ENCODE measurements around the gene VNN1.

The VNN1 gene

DNA sequence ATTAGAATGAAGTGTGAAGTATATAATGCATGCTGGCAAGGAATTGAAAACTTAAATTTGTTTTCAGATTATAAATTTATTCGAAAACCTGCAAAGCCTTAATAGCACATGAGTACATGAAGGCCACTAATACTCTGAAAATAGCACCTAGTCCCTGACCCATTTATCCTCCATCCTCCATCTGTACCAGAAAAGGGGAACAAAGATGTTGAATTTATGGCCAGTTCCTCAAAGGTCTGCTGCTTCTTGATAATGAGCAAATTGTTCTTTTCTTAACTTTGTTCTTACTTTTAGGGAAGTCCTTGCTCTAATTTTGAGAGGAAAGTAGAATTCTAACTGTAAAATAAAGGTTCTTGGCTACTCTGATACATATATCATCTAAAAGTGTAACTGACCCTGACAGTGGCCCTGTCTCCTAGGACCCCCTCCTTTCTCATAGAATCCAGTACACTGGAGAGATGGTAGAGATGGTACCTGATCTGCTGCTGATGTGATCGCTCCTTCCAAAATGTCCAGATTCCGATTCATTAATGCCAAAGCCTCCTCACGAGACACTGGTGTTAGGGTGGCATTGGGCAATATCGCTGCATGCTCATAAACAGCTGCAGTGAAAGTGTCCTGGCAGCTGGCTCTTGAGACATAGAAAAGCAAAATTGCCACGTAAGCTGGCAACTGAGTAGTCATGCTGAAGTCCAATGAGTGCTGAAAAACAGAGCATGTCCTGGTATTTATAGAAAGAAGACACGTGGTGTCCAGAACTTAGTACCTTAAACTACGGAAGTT, at the start of gene VNN1:
VNN1 (minus strand) TSS at position 704 of the 783 bp plus-strand sequence; CDS start at position 684, 20 bp downstream.
- no peaks in the 10 kb centered on the region for H3K9me3 ChIP-seq (ENCODE audit: insufficient read depth, low read length, severe bottlenecking)
- no peaks in the 10 kb centered on the region for H3K27me3 ChIP-seq (ENCODE audit: insufficient read depth, low read length, poor library complexity)
- no peak within 1 kb of the TSS for H3K9ac ChIP-seq (ENCODE audit: low read depth, low read length)
- no peaks in the 10 kb centered on the region for H3K79me2 ChIP-seq (ENCODE audit: insufficient read depth, low read length)
- H3K27ac ChIP-seq (ENCODE audit: low read length) = no peak within 1 kb of the TSS
- TF ChIP-seq CTCF (IDR thresholded peaks at IDR 0.05; ENCODE audit: borderline replicate concordance, extremely low read depth, low read length, poor library complexity, severe bottlenecking) (no peak), EZH2 (IDR thresholded peaks at IDR 0.05; ENCODE audit: borderline replicate concordance, low read depth, low read length, severe bottlenecking) (no peak)
- H3K36me3 ChIP-seq (ENCODE audit: insufficient read depth, low read length) = no peaks in the 10 kb centered on the region
- H3K4me1 ChIP-seq (ENCODE audit: insufficient read depth, low read length) = no peaks in the 10 kb centered on the region
- H3K4me3 ChIP-seq (ENCODE audit: low read depth in 1 of 2, low read length in 2 of 2) = no peak within 1 kb of the TSS
- H4K20me1 ChIP-seq (ENCODE audit: insufficient read depth, low read length) = no peaks in the 10 kb centered on the region
- no peak within 1 kb of the TSS for H3K4me2 ChIP-seq (ENCODE audit: insufficient read depth, low read length)
- H2AFZ ChIP-seq (ENCODE audit: low read depth, low read length) = no peak within 1 kb of the TSS
- ATAC-seq (ENCODE audit: insufficient read depth, low read depth) = no peak
- DNase-seq = no peak

- ATAC-seq (ENCODE audit: insufficient read depth, low read depth) = peak; percentile 99
- H2AFZ ChIP-seq (ENCODE audit: low read depth, low read length) = peak overlapping the region; percentile 47
Measured at GRCh38 chr6:132763269-132763668, 49.4 kb upstream of the VNN1 start.

DNA sequence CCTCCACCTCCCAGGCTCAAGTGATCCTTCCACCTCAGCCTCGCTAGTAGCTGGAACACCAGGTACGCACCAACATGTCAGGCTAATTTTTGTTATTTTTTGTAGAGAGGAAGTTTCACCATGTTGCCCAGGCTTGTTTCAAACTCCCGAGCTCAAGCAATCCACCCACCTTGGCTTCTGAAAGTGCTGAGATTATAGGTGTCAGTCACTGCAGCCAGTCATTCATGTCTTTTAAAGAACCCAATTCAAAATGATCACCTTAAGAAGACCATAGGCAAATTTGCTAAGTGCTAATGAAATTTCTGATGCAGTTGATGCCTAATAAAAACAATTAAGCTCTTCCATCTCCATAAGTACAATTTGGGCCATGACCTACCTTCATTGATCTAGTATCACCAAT, 46.4 kb upstream of the VNN1 start:
- H4K20me1 ChIP-seq (ENCODE audit: insufficient read depth, low read length) = no peaks in the 10 kb centered on the region
- no peak overlapping the region for H2AFZ ChIP-seq (ENCODE audit: low read depth, low read length)
- H3K27me3 ChIP-seq (ENCODE audit: insufficient read depth, low read length, poor library complexity) = no peaks in the 10 kb centered on the region
- no peaks in the 10 kb centered on the region for H3K79me2 ChIP-seq (ENCODE audit: insufficient read depth, low read length)
- no peak for ATAC-seq (ENCODE audit: insufficient read depth, low read depth)
- no peaks in the 10 kb centered on the region for H3K36me3 ChIP-seq (ENCODE audit: insufficient read depth, low read length)
- no peak overlapping the region for H3K4me3 ChIP-seq (ENCODE audit: low read depth in 1 of 2, low read length in 2 of 2)
- no peak overlapping the region for H3K9ac ChIP-seq (ENCODE audit: low read depth, low read length)
- H3K9me3 ChIP-seq (ENCODE audit: insufficient read depth, low read length, severe bottlenecking) = no peaks in the 10 kb centered on the region
- 0 out of 2 replicates have a peak, but pooled peaks cover 7% of the 10 kb centered on the region for H3K4me1 ChIP-seq (ENCODE audit: insufficient read depth, low read length)
- no peak overlapping the region for H3K4me2 ChIP-seq (ENCODE audit: insufficient read depth, low read length)
- TF ChIP-seq EZH2 (IDR thresholded peaks at IDR 0.05; ENCODE audit: borderline replicate concordance, low read depth, low read length, severe bottlenecking) (no peak), CTCF (IDR thresholded peaks at IDR 0.05; ENCODE audit: borderline replicate concordance, extremely low read depth, low read length, poor library complexity, severe bottlenecking) (no peak)
- H3K27ac ChIP-seq (ENCODE audit: low read length) = no peak overlapping the region
- no peak for DNase-seq

More at GRCh38 chr6:132763269-132763668, 49.4 kb upstream of the VNN1 start:
- no peaks in the 10 kb centered on the region for H3K9me3 ChIP-seq (ENCODE audit: insufficient read depth, low read length, severe bottlenecking)
- H3K9ac ChIP-seq (ENCODE audit: low read depth, low read length) = no peak overlapping the region
- no peak for TF ChIP-seq EZH2 (IDR thresholded peaks at IDR 0.05; ENCODE audit: borderline replicate concordance, low read depth, low read length, severe bottlenecking)
- no peak for TF ChIP-seq CTCF (IDR thresholded peaks at IDR 0.05; ENCODE audit: borderline replicate concordance, extremely low read depth, low read length, poor library complexity, severe bottlenecking)
- 0 out of 2 replicates have a peak, but pooled peaks cover 7% of the 10 kb centered on the region for H3K4me1 ChIP-seq (ENCODE audit: insufficient read depth, low read length)
- H3K27me3 ChIP-seq (ENCODE audit: insufficient read depth, low read length, poor library complexity) = no peaks in the 10 kb centered on the region
- no peak overlapping the region for H3K27ac ChIP-seq (ENCODE audit: low read length)
- no peaks in the 10 kb centered on the region for H3K36me3 ChIP-seq (ENCODE audit: insufficient read depth, low read length)
- DNase-seq = peak; percentile 57
- no peak overlapping the region for H3K4me3 ChIP-seq (ENCODE audit: low read depth in 1 of 2, low read length in 2 of 2)
- H3K4me2 ChIP-seq (ENCODE audit: insufficient read depth, low read length) = peak overlapping the region; percentile 29; the same call in 1 of the 2 replicates
- H4K20me1 ChIP-seq (ENCODE audit: insufficient read depth, low read length) = no peaks in the 10 kb centered on the region
- H3K79me2 ChIP-seq (ENCODE audit: insufficient read depth, low read length) = no peaks in the 10 kb centered on the region

Measured in DND-41 (cell line).